HEK293 (cell line): ENCODE data around the gene PIGP.

Source experiments
- CTCF ChIA-PET: fragments of 350-600 bp; formaldehyde crosslinking; extraction: SDS; loops from one replicate; lab custom pipeline; 2021; ENCODE audit warnings: antibody characterized with exemption; lab: Yijun Ruan, JAX
- POLR2A ChIA-PET: fragments of 300-600 bp; formaldehyde crosslinking; extraction: SDS; loops from one replicate; lab custom pipeline; 2020; ENCODE audit warnings: antibody characterized with exemption, inconsistent platforms; lab: Yijun Ruan, JAX
- H3K27ac ChIP-seq: fragments of 200-500 bp; sonication (Bioruptor generic); 2 replicates; pipeline ENCODE4 v1.5.1; 2014; ENCODE audit warnings: low read depth, low read length, control low read depth, inconsistent platforms; ENCODE audit errors: extremely low read depth
- H3K36me3 ChIP-seq, 2 experiments: fragments of 200-500 bp in 1 of 2; sonication (Bioruptor generic) in 1 of 2; 1 replicate in 1 of 2; 2 replicates in 1 of 2; pipeline ENCODE4 v1.5.1; 2014 to 2017; ENCODE audit warnings: inconsistent platforms in 2 of 2, low read length in 2 of 2; ENCODE audit not compliant: control insufficient read depth in 2 of 2, insufficient read depth in 1 of 2
- H3K4me1 ChIP-seq: fragments of 200-500 bp; sonication (Bioruptor generic); 2 replicates; pipeline ENCODE4 v1.5.1; 2014; ENCODE audit warnings: mild to moderate bottlenecking, low read length, inconsistent platforms; ENCODE audit not compliant: control insufficient read depth, insufficient read depth
- H3K4me3 ChIP-seq: 2 replicates; pipeline ENCODE4 v1.5.1; 2011; ENCODE audit warnings: low read depth, mild to moderate bottlenecking, control low read depth, low read length, moderate library complexity
- H3K9me3 ChIP-seq: fragments of 200-500 bp; sonication (Bioruptor generic); 2 replicates; pipeline ENCODE4 v1.5.1; 2014; ENCODE audit warnings: low read depth, low read length, inconsistent platforms; ENCODE audit not compliant: control insufficient read depth, insufficient read depth
- GFI1B ChIP-seq: fragments of 450-650 bp; formaldehyde crosslinking; IDR thresholded peaks from 2 replicates; pipeline ENCODE4 v1.5.1; 2016; ENCODE audit warnings: missing biosample characterization, missing genetic modification characterization
- INSM2 ChIP-seq: fragments of 450-650 bp; formaldehyde crosslinking; IDR thresholded peaks from 2 replicates; pipeline ENCODE4 v1.5.1; 2016; ENCODE audit warnings: missing biosample characterization, missing genetic modification characterization
- KLF16 ChIP-seq: fragments of 450-650 bp; formaldehyde crosslinking; IDR thresholded peaks from 2 replicates; pipeline ENCODE4 v1.5.1; 2017; ENCODE audit warnings: missing biosample characterization, missing genetic modification characterization
- KLF17 ChIP-seq: fragments of 450-650 bp; formaldehyde crosslinking; IDR thresholded peaks from 2 replicates; pipeline ENCODE4 v1.5.1; 2016; ENCODE audit warnings: missing biosample characterization, missing genetic modification characterization
- KLF8 ChIP-seq: fragments of 450-650 bp; formaldehyde crosslinking; IDR thresholded peaks from 2 replicates; pipeline ENCODE4 v1.5.1; 2016; ENCODE audit warnings: missing biosample characterization, missing genetic modification characterization
- MZF1 ChIP-seq: fragments of 450-650 bp; formaldehyde crosslinking; IDR thresholded peaks from 2 replicates; pipeline ENCODE4 v1.5.1; 2017; ENCODE audit warnings: missing biosample characterization, missing genetic modification characterization, borderline replicate concordance
- ZNF280C ChIP-seq: fragments of 450-650 bp; formaldehyde crosslinking; IDR thresholded peaks from 2 replicates; pipeline ENCODE4 v1.5.1; 2016; ENCODE audit warnings: missing biosample characterization, missing genetic modification characterization
- ZNF341 ChIP-seq: fragments of 450-650 bp; formaldehyde crosslinking; IDR thresholded peaks from 2 replicates; pipeline ENCODE4; 2016; ENCODE audit warnings: low read depth, missing biosample characterization, missing genetic modification characterization
- ZNF362 ChIP-seq: fragments of 450-650 bp; formaldehyde crosslinking; IDR thresholded peaks from 2 replicates; pipeline ENCODE4 v1.5.1; 2016; ENCODE audit warnings: missing biosample characterization, missing genetic modification characterization
- ZNF366 ChIP-seq: fragments of 450-650 bp; formaldehyde crosslinking; conservative IDR thresholded peaks from 2 replicates; pipeline ENCODE4 v1.5.1; 2016; ENCODE audit warnings: missing biosample characterization, missing genetic modification characterization
- ZNF391 ChIP-seq: fragments of 450-650 bp; formaldehyde crosslinking; IDR thresholded peaks from 2 replicates; pipeline ENCODE4 v1.5.1; 2016; ENCODE audit warnings: low read depth, missing biosample characterization, missing genetic modification characterization, borderline replicate concordance
- ZNF398 ChIP-seq: fragments of 450-650 bp; formaldehyde crosslinking; IDR thresholded peaks from 2 replicates; pipeline ENCODE4 v1.5.1; 2017; ENCODE audit warnings: missing biosample characterization, missing genetic modification characterization
- ZNF404 ChIP-seq: fragments of 450-650 bp; formaldehyde crosslinking; IDR thresholded peaks from 2 replicates; pipeline ENCODE4 v1.5.1; 2017; ENCODE audit warnings: missing biosample characterization, missing genetic modification characterization
- ZNF433 ChIP-seq: fragments of 450-650 bp; formaldehyde crosslinking; IDR thresholded peaks from 2 replicates; pipeline ENCODE4 v1.5.1; 2016; ENCODE audit warnings: missing biosample characterization, missing genetic modification characterization, low read depth
- ZNF548 ChIP-seq: fragments of 450-650 bp; formaldehyde crosslinking; IDR thresholded peaks from 2 replicates; pipeline ENCODE4 v1.5.1; 2016; ENCODE audit warnings: missing biosample characterization, missing genetic modification characterization
- ZNF585B ChIP-seq: fragments of 450-650 bp; formaldehyde crosslinking; IDR thresholded peaks from 2 replicates; pipeline ENCODE4 v1.5.1; 2016; ENCODE audit warnings: missing biosample characterization, missing genetic modification characterization
- ZNF623 ChIP-seq: fragments of 450-650 bp; formaldehyde crosslinking; IDR thresholded peaks from 2 replicates; pipeline ENCODE4 v1.5.1; 2016; ENCODE audit warnings: missing biosample characterization, missing genetic modification characterization
- ZNF792 ChIP-seq: fragments of 450-650 bp; formaldehyde crosslinking; IDR thresholded peaks from 2 replicates; pipeline ENCODE4 v1.5.1; 2016; ENCODE audit warnings: missing biosample characterization, missing genetic modification characterization
- TF ChIP-seq, protein P1 (sequence below): fragments of 450-650 bp; IDR thresholded peaks from 2 replicates; pipeline ENCODE4 v1.5.1; 2018; ENCODE audit warnings: missing biosample characterization, mild to moderate bottlenecking, missing genetic modification characterization
- TF ChIP-seq, protein P2 (sequence below): fragments of 450-650 bp; formaldehyde crosslinking; IDR thresholded peaks from 2 replicates; pipeline ENCODE4 v1.5.1; 2017; ENCODE audit warnings: missing biosample characterization, missing genetic modification characterization

The PIGP gene

GRCh38 chr21:37064841-37065240, 8.0 kb downstream of the PIGP start:
- TF ChIP-seq KLF16 (tag by site-specific recombination) (no peak), ZNF404 (no peak), ZNF433 (tag by site-specific recombination) (no peak), ZNF398 (tag by site-specific recombination) (no peak), KLF8 (tag by site-specific recombination) (no peak), ZNF792 (tag by site-specific recombination) (no peak), KLF17 (tag by site-specific recombination) (0 out of 2 replicates have a peak, but pooled peaks have one; percentile 26), INSM2 (tag by site-specific recombination) (no peak)
- TF ChIP-seq, all 188 proteins: peak for 1
- ChIA-PET POLR2A (no interaction called here), CTCF (interaction anchor here (1.7 kb wide), 1 partner anchor 23 kb away, joined by 3 read pairs; no protein-coding TSS in a partner anchor)
- Histone ChIP-seq H3K27ac (no peak overlapping the region), H3K4me3 (no peak overlapping the region), H3K4me1 (peaks cover 10% of the 10 kb centered on the region), H3K9me3 (no peaks in the 10 kb centered on the region), H3K36me3 (peaks cover 35 to 43% of the 10 kb centered on the region in 2 experiments)

DNA sequence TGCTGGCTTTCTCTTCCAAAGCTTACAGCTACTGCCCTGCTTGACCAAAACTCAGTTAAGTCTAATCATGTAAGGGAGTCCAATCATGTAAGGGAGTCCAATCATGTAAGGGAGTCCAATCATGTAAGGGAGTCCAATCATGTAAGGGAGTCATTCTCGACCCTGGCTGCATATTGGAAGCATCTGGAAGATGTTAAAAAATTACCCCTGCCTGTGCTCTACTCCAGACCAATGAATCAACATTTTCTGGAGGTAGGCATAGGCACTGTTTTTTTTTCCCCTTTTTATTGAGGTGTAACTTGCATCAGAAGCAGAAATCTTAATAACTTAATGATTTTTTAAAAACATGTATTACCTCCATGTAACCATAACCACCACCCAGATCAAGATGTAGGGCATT, 9.4 kb downstream of the PIGP start:
- Histone ChIP-seq H3K27ac (no peak overlapping the region), H3K4me3 (no peak overlapping the region), H3K36me3 (peaks cover 25 to 30% of the 10 kb centered on the region in 2 experiments), H3K9me3 (no peaks in the 10 kb centered on the region), H3K4me1 (peaks cover 10% of the 10 kb centered on the region)
- CTCF ChIA-PET: no interaction called here
- POLR2A ChIA-PET: interaction anchor here (1.5 kb wide), 1 partner anchor 9 kb away, joined by 3 read pairs; the partner anchor contains the start of genes PIGP and TTC3
- no peak for TF ChIP-seq INSM2 (tag by site-specific recombination)
- TF ChIP-seq ZNF585B: no peak
- no peak for TF ChIP-seq ZNF792 (tag by site-specific recombination)
- TF ChIP-seq ZNF366 (tag by site-specific recombination): no peak
- TF ChIP-seq ZNF280C (tag by site-specific recombination): no peak
- TF ChIP-seq ZNF341 (tag by site-specific recombination): no peak
- TF ChIP-seq MZF1 (tag by site-specific recombination): no peak
- TF ChIP-seq ZNF362 (tag by site-specific recombination): no peak
- TF ChIP-seq GFI1B: no peak
- no peak for TF ChIP-seq ZNF548 (tag by site-specific recombination)
- TF ChIP-seq, protein P1, sequence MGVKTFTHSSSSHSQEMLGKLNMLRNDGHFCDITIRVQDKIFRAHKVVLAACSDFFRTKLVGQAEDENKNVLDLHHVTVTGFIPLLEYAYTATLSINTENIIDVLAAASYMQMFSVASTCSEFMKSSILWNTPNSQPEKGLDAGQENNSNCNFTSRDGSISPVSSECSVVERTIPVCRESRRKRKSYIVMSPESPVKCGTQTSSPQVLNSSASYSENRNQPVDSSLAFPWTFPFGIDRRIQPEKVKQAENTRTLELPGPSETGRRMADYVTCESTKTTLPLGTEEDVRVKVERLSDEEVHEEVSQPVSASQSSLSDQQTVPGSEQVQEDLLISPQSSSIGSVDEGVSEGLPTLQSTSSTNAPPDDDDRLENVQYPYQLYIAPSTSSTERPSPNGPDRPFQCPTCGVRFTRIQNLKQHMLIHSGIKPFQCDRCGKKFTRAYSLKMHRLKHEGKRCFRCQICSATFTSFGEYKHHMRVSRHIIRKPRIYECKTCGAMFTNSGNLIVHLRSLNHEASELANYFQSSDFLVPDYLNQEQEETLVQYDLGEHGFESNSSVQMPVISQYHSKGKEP (tag by site-specific recombination): no peak
- TF ChIP-seq ZNF391 (tag by site-specific recombination): no peak
- TF ChIP-seq, protein P2, sequence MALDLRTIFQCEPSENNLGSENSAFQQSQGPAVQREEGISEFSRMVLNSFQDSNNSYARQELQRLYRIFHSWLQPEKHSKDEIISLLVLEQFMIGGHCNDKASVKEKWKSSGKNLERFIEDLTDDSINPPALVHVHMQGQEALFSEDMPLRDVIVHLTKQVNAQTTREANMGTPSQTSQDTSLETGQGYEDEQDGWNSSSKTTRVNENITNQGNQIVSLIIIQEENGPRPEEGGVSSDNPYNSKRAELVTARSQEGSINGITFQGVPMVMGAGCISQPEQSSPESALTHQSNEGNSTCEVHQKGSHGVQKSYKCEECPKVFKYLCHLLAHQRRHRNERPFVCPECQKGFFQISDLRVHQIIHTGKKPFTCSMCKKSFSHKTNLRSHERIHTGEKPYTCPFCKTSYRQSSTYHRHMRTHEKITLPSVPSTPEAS (tag by site-specific recombination): no peak
- no peak for TF ChIP-seq ZNF623
